ENCODE data around the gene PIP5KL1. TPM values are rescaled to one million over a fixed set of nuclear protein-coding genes. Genes with fewer than 3 reads are reported as not detected.

The PIP5KL1 gene
- total RNA-seq, 1 donor from 2014 or later = 1.2 TPM

DNA sequence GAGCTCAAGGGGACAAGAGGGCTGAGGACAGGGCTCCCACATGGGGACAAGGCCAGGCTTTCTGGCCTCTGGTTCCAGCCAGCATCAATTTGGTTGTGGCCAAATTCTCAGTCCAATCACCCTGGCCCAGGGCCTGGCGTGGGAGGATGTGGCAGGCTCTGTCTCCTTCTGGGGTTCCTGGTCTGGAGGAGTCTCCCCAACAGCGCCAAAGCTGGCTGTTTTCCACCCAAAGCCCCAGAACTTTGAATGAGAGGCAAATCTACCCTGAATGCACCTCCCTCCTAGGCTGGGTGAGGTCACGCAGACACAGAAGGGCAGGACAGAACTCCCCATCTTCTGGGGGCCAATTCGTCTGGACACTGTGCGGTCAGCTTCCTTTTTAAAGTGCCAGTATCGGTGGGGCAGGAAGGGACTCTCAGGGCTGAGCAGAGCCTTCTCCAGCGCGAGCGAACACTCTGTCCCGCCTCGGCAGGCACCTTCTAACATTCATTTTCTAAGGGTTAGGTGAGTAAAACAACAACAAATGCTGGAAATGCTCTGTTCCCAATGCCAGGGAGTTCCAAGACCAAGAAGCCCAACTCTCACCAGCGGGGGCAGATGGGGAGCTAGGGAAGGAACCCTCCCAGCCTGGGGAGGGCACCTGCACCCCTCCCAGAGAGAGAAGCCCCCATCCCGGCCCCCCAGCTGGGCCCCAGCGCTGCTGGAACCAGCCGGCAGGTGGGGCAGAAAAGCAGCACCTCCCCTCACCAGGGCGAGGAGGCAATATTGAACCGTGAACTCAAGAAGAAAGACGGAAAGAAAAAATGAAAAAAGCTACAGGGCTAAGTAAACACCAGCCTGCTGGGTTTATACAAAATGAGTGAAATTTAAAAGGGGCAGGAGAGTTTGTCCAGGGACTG, 10.7 kb upstream of the PIP5KL1 start:
- no peak overlapping the region for H3K27ac Mint-ChIP-seq
- H3K4me3 Mint-ChIP-seq = no peak overlapping the region
- H3K9me3 Mint-ChIP-seq = no peaks in the 10 kb centered on the region
- no peak for DNase-seq (ENCODE audit: low spot score)
- H3K36me3 Mint-ChIP-seq (ENCODE audit: low read depth) = peaks cover 24% of the 10 kb centered on the region
- H3K27me3 Mint-ChIP-seq (ENCODE audit: insufficient read depth) = peaks cover 2% of the 10 kb centered on the region
- intact Hi-C loops (cut with micrococcal nuclease) = no loop called here
- peaks cover 31% of the 10 kb centered on the region for H3K4me1 Mint-ChIP-seq (ENCODE audit: low read depth)

DNA sequence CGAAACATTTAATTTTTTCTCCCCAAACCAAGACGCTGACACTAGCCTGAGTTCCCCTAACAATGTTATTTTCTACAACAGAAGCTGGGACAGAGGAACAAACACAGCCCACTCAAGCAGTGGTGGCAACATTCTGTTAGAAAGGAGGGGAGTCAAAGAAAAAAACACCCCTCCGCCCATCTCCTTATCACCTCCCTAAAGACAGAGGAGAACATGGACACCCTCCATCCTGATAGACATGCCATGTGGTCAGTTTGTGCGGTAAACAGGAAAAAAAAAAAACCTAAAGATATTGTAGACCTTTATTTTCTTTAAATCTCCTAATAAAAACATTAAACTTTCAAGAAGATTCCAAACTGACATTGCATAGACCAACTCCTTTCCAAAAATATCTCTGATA, 10.0 kb upstream of the PIP5KL1 start:
- no peak for DNase-seq (ENCODE audit: low spot score)
- no peaks in the 10 kb centered on the region for H3K9me3 Mint-ChIP-seq
- H3K27ac Mint-ChIP-seq = no peak overlapping the region
- H3K27me3 Mint-ChIP-seq (ENCODE audit: insufficient read depth) = peaks cover 2% of the 10 kb centered on the region
- peaks cover 38% of the 10 kb centered on the region for H3K4me1 Mint-ChIP-seq (ENCODE audit: low read depth)
- H3K36me3 Mint-ChIP-seq (ENCODE audit: low read depth) = peaks cover 27% of the 10 kb centered on the region
- no peak overlapping the region for H3K4me3 Mint-ChIP-seq
- intact Hi-C loops (cut with micrococcal nuclease) = no loop called here

- Mint-ChIP-seq H3K36me3 (ENCODE audit: low read depth) (peaks cover 26% of the 10 kb centered on the region), H3K4me1 (ENCODE audit: low read depth) (peaks cover 36% of the 10 kb centered on the region), H3K27ac (no peak overlapping the region), H3K27me3 (ENCODE audit: insufficient read depth) (peaks cover 2% of the 10 kb centered on the region), H3K4me3 (peak overlapping the region; percentile 59), H3K9me3 (no peaks in the 10 kb centered on the region)
- intact Hi-C loops (cut with micrococcal nuclease) = loop anchor here (5.0 kb wide), 1 partner anchor 944 kb away; the partner anchor contains the start of genes KYAT1 and LRRC8A
- DNase-seq (ENCODE audit: low spot score) = no peak
Observed at GRCh38 chr9:127938298-127938690, 7.7 kb upstream of the PIP5KL1 start.

DNA sequence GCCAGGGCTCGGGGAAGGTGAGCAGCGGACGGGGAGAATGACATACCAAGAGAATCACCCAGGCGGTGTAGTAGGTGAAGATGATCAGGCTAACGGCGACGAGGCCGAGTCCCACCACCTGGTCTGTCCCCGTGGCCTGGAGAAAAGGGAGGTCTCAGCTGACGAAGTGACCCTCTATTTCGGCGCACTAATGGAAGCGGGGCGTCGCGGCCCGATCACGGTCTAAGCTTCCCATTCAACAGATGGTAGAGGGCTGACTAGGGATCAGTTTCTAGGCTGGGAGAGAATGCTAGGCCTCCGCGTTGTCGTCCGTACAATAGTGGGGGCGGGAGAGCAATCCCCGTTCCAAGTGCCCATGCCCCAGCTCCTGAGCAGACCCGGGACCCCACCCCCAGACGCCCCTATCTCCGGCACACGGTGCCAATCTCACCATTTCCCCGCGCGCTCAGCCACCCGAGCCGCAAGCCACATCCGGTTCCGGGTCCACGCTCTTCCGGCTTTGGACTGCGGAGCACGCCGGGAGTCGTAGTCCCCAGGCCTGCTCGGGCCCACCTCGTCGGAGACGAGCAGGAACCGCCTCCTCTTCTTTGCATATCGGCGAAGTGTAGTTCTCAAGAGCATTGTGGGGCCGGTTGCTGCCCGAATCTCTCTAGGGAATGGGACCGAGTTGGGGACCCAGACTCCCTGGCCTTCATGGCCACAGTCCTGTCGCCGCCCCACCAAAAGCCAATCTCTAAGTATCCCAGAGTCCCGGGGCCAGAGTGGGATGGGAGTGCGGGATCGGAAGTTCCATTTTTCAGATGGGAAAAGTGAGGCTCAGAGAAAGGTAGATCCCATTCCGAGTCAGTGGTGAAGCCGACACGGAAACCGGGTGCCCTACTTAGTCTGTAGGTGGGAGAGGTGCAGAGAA, 7.1 kb upstream of the PIP5KL1 start, which contains the start of gene DPM2:
Gene DPM2 (minus strand): TSS at position 467 of the 910 bp plus-strand sequence. CDS start 34 bp downstream, at position 433.
- peaks cover 2% of the 10 kb centered on the region for H3K27me3 Mint-ChIP-seq (ENCODE audit: insufficient read depth)
- peak within 1 kb of the TSS; percentile 92 for H3K4me3 Mint-ChIP-seq
- H3K27ac Mint-ChIP-seq = peak within 1 kb of the TSS; percentile 91
- peaks cover 37% of the 10 kb centered on the region for H3K4me1 Mint-ChIP-seq (ENCODE audit: low read depth)
- peaks cover 27% of the 10 kb centered on the region for H3K36me3 Mint-ChIP-seq (ENCODE audit: low read depth)
- intact Hi-C loops (cut with micrococcal nuclease) = loop anchor here (1.0 to 5.0 kb wide), 3 partner anchors 130 to 945 kb away; partner anchors contain the start of genes KYAT1, LRRC8A and NAIF1
- peak; percentile 82 for DNase-seq (ENCODE audit: low spot score)
- no peaks in the 10 kb centered on the region for H3K9me3 Mint-ChIP-seq

DNA sequence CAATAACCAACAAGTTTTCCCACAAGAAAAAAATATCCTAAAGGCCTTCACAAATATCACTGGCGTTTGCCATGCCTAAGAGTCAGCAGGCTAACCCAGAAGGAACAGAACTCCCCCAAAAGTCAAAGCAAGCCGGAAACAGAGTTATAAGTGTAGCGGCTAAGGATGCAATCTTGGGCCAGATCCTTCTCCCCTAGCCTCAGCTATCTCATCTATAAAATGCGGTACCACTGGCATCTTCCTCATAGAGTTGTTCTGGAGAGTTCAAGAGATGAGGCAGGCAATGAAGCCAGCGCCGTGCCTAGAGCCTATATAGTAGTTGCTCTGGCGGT, 6.4 kb upstream of the PIP5KL1 start:
- Mint-ChIP-seq H3K4me1 (ENCODE audit: low read depth) (peaks cover 36% of the 10 kb centered on the region), H3K27ac (peak overlapping the region; percentile 91), H3K36me3 (ENCODE audit: low read depth) (peaks cover 27% of the 10 kb centered on the region), H3K4me3 (peak overlapping the region; percentile 92), H3K27me3 (ENCODE audit: insufficient read depth) (peaks cover 2% of the 10 kb centered on the region), H3K9me3 (no peaks in the 10 kb centered on the region)
- intact Hi-C loops (cut with micrococcal nuclease) = loop anchor here (1.0 to 5.0 kb wide), 3 partner anchors 130 to 945 kb away; partner anchors contain the start of genes KYAT1, LRRC8A and NAIF1
- no peak for DNase-seq (ENCODE audit: low spot score)

DNA sequence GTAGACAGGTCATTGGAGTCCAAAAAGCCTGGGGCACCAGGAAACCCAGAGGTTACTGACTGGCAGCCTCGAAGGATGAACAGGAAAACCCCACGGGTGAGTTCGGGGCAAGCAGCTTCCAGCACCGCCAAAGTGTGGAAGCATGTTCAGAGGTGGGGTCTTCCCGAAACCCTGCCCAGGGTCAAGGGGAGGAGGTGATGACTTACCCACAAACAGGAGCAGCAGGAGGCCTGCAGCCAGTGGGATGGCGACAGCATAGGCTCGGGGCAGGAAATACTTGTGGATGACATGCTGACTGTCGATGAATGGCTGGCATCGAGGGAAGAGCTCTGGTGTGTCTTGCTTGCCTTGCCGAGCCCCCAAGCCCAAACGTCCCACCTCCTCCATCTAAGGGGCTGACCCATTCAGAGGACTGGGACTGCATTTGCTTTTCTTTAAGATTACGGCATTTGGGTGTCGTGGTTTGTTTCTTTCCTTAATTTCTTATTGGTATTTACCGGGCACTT, 5.8 kb upstream of the PIP5KL1 start:
- H3K27me3 Mint-ChIP-seq (ENCODE audit: insufficient read depth) = no peaks in the 10 kb centered on the region
- peaks cover 27% of the 10 kb centered on the region for H3K36me3 Mint-ChIP-seq (ENCODE audit: low read depth)
- no peak for DNase-seq (ENCODE audit: low spot score)
- intact Hi-C loops (cut with micrococcal nuclease) = loop anchor here (5.0 kb wide), 1 partner anchor 946 kb away; the partner anchor contains the start of genes KYAT1 and LRRC8A
- no peaks in the 10 kb centered on the region for H3K9me3 Mint-ChIP-seq
- peaks cover 40% of the 10 kb centered on the region for H3K4me1 Mint-ChIP-seq (ENCODE audit: low read depth)
- peak overlapping the region; percentile 91 for H3K27ac Mint-ChIP-seq
- H3K4me3 Mint-ChIP-seq = peak overlapping the region; percentile 92

DNA sequence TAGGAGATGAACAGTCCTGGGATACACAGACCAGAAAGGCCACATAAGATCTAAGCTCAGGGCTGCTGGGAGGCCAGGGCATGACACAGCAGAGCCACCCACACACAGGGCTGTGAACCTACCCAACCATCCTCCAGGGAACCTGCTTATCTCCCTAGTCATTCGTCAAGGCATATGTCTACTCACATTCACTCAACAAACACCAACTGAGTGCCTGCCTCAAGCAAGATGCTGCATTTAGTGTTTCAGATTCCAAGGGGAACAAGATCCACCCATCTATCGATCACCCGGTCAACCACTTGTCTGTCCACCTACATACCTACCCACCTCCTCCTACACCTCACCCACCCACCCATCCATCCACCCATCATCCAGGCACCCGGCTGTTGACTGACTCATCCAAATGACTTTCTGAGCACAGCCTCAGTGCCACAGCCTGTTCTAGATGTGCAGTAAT, 5.2 kb upstream of the PIP5KL1 start:
- H3K4me1 Mint-ChIP-seq (ENCODE audit: low read depth) = peaks cover 45% of the 10 kb centered on the region
- peaks cover 27% of the 10 kb centered on the region for H3K36me3 Mint-ChIP-seq (ENCODE audit: low read depth)
- intact Hi-C loops (cut with micrococcal nuclease) = loop anchor here (5.0 kb wide), 1 partner anchor 947 kb away; the partner anchor contains the start of genes KYAT1 and LRRC8A
- H3K9me3 Mint-ChIP-seq = no peaks in the 10 kb centered on the region
- no peak for DNase-seq (ENCODE audit: low spot score)
- peak overlapping the region; percentile 92 for H3K4me3 Mint-ChIP-seq
- H3K27me3 Mint-ChIP-seq (ENCODE audit: insufficient read depth) = no peaks in the 10 kb centered on the region
- H3K27ac Mint-ChIP-seq = peak overlapping the region; percentile 50

- peaks cover 23% of the 10 kb centered on the region for H3K36me3 Mint-ChIP-seq (ENCODE audit: low read depth)
- DNase-seq (ENCODE audit: low spot score) = no peak
- peaks cover 48% of the 10 kb centered on the region for H3K4me1 Mint-ChIP-seq (ENCODE audit: low read depth)
- H3K27me3 Mint-ChIP-seq (ENCODE audit: insufficient read depth) = no peaks in the 10 kb centered on the region
- peak overlapping the region; percentile 15 for H3K4me3 Mint-ChIP-seq
- no peak overlapping the region for H3K27ac Mint-ChIP-seq
- intact Hi-C loops (cut with micrococcal nuclease) = loop anchor here (5.0 kb wide), 2 partner anchors 323 to 947 kb away; partner anchors contain the start of genes KYAT1, LRRC8A and STXBP1
- no peaks in the 10 kb centered on the region for H3K9me3 Mint-ChIP-seq
Observed at GRCh38 chr9:127934986-127935385, 4.4 kb upstream of the PIP5KL1 start.

DNA sequence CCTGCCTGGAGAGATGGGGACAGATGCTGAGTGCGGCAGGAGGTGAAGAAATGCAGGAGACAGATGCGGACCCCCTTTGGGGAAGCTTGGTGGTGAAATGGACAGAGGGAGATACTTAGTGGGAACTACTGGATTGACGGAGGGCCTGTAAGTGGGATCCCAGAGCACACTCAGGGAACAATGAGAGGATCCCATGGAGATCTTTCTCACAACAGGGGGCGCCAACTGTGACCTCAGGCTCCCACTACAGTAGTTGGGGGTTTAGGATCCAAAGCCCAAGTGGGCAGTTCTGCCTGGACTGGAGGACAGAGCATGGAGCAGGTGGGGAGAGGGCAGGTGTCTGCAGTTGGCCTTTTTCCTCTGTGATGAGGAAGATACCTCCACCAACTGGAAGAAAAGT, 3.7 kb upstream of the PIP5KL1 start:
- peaks cover 50% of the 10 kb centered on the region for H3K4me1 Mint-ChIP-seq (ENCODE audit: low read depth)

GRCh38 chr9:127931092-127931881, 710 bp upstream of the PIP5KL1 start:
- Mint-ChIP-seq H3K36me3 (ENCODE audit: low read depth) (peaks cover 18% of the 10 kb centered on the region), H3K27ac (peak overlapping the region; percentile 36), H3K4me1 (ENCODE audit: low read depth) (peaks cover 33% of the 10 kb centered on the region), H3K4me3 (peak overlapping the region; percentile 68), H3K27me3 (ENCODE audit: insufficient read depth) (peaks cover 6% of the 10 kb centered on the region), H3K9me3 (no peaks in the 10 kb centered on the region)
- intact Hi-C loops (cut with micrococcal nuclease) = loop anchor here (5.0 kb wide), 1 partner anchor 319 kb away; the partner anchor contains the start of gene STXBP1
- no peak for DNase-seq (ENCODE audit: low spot score)

More for the DNA sequence above, 3.7 kb upstream of the PIP5KL1 start:
- H3K36me3 Mint-ChIP-seq (ENCODE audit: low read depth) = peaks cover 23% of the 10 kb centered on the region
- H3K4me3 Mint-ChIP-seq = peak overlapping the region; percentile 4
- no peak for DNase-seq (ENCODE audit: low spot score)
- intact Hi-C loops (cut with micrococcal nuclease) = loop anchor here (5.0 kb wide), 1 partner anchor 322 kb away; the partner anchor contains the start of gene STXBP1
- no peaks in the 10 kb centered on the region for H3K9me3 Mint-ChIP-seq
- H3K27me3 Mint-ChIP-seq (ENCODE audit: insufficient read depth) = no peaks in the 10 kb centered on the region
- H3K27ac Mint-ChIP-seq = peak overlapping the region; percentile 31

- Mint-ChIP-seq H3K27ac (no peak overlapping the region), H3K4me1 (ENCODE audit: low read depth) (peaks cover 26% of the 10 kb centered on the region), H3K27me3 (ENCODE audit: insufficient read depth) (peaks cover 9% of the 10 kb centered on the region), H3K36me3 (ENCODE audit: low read depth) (peaks cover 11% of the 10 kb centered on the region), H3K9me3 (no peaks in the 10 kb centered on the region), H3K4me3 (peak overlapping the region; percentile 37)
- intact Hi-C loops (cut with micrococcal nuclease) = no loop called here
- no peak for DNase-seq (ENCODE audit: low spot score)
Observed at GRCh38 chr9:127929625-127929979, 975 bp downstream of the PIP5KL1 start.

All from activated T-helper 1 cell treated with anti-CD3 and anti-CD28 coated beads, Interleukin-12 subunit alpha, Interleukin-12 subunit beta, Interleukin-2, Interleukin-4 antibody, amounts not matched to agents 30 ng/mL and 10 ng/mL and 1 ng/mL, durations not matched to agents 14 hours and 24 hours and 36 hours (primary cell).